Measurements from ENCODE around the gene PCNX2. TPM values are rescaled to one million over a fixed set of nuclear protein-coding genes. Genes with fewer than 3 reads are reported as not detected.

The PCNX2 gene
- total and polyA plus RNA-seq, 2 of the 8 experiments (the other 6 are each of a cell fraction or from before 2014, with no cell fraction given) = 46.1 to 57.6 TPM

DNA sequence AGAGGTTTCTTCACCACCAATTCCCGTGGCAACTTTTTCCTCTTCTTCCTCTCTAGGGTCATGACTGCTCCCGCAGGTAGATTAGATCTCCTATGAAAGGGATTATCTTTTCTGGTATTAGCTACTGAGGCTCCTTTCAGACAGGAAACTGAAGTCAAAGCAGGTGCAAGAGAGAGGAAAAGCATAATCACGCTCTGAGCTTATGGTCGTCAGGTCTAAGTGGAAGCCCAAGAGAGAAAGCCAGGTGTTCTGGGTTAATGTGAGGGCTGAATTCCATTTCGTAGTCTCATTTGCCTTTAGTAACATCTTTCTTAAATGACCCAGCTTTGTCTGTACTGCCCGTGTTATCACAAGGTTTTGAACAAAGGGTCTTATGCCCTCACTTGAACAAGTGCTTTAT lies 23.7 kb upstream of the PCNX2 start (continued):
- TF ChIP-seq, protein P1, sequence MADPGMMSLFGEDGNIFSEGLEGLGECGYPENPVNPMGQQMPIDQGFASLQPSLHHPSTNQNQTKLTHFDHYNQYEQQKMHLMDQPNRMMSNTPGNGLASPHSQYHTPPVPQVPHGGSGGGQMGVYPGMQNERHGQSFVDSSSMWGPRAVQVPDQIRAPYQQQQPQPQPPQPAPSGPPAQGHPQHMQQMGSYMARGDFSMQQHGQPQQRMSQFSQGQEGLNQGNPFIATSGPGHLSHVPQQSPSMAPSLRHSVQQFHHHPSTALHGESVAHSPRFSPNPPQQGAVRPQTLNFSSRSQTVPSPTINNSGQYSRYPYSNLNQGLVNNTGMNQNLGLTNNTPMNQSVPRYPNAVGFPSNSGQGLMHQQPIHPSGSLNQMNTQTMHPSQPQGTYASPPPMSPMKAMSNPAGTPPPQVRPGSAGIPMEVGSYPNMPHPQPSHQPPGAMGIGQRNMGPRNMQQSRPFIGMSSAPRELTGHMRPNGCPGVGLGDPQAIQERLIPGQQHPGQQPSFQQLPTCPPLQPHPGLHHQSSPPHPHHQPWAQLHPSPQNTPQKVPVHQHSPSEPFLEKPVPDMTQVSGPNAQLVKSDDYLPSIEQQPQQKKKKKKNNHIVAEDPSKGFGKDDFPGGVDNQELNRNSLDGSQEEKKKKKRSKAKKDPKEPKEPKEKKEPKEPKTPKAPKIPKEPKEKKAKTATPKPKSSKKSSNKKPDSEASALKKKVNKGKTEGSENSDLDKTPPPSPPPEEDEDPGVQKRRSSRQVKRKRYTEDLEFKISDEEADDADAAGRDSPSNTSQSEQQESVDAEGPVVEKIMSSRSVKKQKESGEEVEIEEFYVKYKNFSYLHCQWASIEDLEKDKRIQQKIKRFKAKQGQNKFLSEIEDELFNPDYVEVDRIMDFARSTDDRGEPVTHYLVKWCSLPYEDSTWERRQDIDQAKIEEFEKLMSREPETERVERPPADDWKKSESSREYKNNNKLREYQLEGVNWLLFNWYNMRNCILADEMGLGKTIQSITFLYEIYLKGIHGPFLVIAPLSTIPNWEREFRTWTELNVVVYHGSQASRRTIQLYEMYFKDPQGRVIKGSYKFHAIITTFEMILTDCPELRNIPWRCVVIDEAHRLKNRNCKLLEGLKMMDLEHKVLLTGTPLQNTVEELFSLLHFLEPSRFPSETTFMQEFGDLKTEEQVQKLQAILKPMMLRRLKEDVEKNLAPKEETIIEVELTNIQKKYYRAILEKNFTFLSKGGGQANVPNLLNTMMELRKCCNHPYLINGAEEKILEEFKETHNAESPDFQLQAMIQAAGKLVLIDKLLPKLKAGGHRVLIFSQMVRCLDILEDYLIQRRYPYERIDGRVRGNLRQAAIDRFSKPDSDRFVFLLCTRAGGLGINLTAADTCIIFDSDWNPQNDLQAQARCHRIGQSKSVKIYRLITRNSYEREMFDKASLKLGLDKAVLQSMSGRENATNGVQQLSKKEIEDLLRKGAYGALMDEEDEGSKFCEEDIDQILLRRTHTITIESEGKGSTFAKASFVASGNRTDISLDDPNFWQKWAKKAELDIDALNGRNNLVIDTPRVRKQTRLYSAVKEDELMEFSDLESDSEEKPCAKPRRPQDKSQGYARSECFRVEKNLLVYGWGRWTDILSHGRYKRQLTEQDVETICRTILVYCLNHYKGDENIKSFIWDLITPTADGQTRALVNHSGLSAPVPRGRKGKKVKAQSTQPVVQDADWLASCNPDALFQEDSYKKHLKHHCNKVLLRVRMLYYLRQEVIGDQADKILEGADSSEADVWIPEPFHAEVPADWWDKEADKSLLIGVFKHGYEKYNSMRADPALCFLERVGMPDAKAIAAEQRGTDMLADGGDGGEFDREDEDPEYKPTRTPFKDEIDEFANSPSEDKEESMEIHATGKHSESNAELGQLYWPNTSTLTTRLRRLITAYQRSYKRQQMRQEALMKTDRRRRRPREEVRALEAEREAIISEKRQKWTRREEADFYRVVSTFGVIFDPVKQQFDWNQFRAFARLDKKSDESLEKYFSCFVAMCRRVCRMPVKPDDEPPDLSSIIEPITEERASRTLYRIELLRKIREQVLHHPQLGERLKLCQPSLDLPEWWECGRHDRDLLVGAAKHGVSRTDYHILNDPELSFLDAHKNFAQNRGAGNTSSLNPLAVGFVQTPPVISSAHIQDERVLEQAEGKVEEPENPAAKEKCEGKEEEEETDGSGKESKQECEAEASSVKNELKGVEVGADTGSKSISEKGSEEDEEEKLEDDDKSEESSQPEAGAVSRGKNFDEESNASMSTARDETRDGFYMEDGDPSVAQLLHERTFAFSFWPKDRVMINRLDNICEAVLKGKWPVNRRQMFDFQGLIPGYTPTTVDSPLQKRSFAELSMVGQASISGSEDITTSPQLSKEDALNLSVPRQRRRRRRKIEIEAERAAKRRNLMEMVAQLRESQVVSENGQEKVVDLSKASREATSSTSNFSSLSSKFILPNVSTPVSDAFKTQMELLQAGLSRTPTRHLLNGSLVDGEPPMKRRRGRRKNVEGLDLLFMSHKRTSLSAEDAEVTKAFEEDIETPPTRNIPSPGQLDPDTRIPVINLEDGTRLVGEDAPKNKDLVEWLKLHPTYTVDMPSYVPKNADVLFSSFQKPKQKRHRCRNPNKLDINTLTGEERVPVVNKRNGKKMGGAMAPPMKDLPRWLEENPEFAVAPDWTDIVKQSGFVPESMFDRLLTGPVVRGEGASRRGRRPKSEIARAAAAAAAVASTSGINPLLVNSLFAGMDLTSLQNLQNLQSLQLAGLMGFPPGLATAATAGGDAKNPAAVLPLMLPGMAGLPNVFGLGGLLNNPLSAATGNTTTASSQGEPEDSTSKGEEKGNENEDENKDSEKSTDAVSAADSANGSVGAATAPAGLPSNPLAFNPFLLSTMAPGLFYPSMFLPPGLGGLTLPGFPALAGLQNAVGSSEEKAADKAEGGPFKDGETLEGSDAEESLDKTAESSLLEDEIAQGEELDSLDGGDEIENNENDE (IDR thresholded peaks at IDR 0.05; ENCODE audit: insufficient replicate concordance, low read length) = no peak
- no peak for TF ChIP-seq YY1 (IDR thresholded peaks at IDR 0.05; ENCODE audit: low read depth, low read length)
- TF ChIP-seq POLR2A (IDR thresholded peaks at IDR 0.05; ENCODE audit: control extremely low read depth in 1 of 2, low read depth in 2 of 2, low read length in 2 of 2) = no peak
- TF ChIP-seq EGR1 (IDR thresholded peaks at IDR 0.05; ENCODE audit: borderline replicate concordance, low read depth, low read length) = no peak
- TF ChIP-seq SIX5 (IDR thresholded peaks at IDR 0.05; ENCODE audit: low read depth, low read length) = no peak
- no peak for TF ChIP-seq SUZ12 (IDR thresholded peaks at IDR 0.05; ENCODE audit: low read length)
